ENCODE data around the gene DIO3. TPM values are rescaled to one million over a fixed set of nuclear protein-coding genes. Genes with fewer than 3 reads are reported as not detected.

DIO3 gene
- total RNA-seq, 4 donors from 2014 or later, result 4.3 to 14.2 (median 5.1) TPM

DNA sequence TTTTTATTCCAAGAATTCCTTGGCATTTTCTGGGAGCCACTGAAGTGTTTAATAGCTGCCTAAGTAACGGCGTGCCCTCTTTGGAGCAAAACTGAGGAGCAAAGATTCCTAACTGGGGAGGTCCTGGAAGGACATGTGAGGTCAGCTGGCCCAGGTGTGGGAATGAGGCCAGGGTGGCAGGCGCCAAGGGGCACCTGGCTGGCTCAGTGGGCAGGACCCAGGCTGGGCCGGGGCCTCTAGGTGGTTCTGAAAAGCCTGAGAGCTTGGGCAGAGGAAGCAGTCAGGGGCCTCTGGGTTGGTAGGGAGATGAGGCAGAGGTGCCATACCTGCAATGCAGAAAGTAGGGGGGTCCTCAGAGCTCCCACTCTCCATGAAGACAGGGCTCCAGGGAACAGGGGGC, 27.1 kb upstream of the DIO3 start:
- no peak for DNase-seq (ENCODE audit: low spot score)
- no peak for TF ChIP-seq CTCF (IDR thresholded peaks at IDR 0.05)
- ATAC-seq (ENCODE audit: low FRiP score), result no peak

- no peak for TF ChIP-seq CTCF (IDR thresholded peaks at IDR 0.05)
- ATAC-seq (ENCODE audit: low FRiP score) (no peak), DNase-seq (ENCODE audit: low spot score) (no peak)
Measured at GRCh38 chr14:101535232-101535631, 26.1 kb upstream of the DIO3 start.

DNA sequence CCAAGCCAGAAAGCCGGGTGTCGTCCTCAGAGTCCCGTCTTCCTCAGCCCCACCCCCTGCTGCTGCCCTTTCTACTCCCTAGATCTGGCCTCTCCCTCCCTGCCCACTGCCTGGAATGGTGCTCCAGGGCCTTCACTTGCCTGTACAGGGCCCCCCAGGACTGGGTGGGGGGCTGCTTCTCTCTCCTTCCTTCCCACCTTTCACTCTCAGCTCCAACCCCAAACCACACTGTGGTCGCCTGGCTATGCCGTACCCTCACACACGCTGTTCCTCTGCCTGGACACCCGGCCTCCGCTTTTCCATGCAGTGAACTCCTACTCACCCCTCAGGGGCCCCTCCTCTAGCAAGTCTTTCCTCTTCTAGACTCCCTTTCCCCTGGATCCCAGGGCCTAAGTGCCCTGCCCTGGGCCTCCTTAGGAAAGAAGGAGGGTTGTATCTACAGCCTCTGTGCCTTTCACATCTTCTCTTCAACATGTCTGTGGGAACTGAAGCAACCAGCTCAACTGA, 25.5 kb upstream of the DIO3 start:
- no peak for TF ChIP-seq CTCF (IDR thresholded peaks at IDR 0.05)
- DNase-seq (ENCODE audit: low spot score) (no peak), ATAC-seq (ENCODE audit: low FRiP score) (no peak)

DNA sequence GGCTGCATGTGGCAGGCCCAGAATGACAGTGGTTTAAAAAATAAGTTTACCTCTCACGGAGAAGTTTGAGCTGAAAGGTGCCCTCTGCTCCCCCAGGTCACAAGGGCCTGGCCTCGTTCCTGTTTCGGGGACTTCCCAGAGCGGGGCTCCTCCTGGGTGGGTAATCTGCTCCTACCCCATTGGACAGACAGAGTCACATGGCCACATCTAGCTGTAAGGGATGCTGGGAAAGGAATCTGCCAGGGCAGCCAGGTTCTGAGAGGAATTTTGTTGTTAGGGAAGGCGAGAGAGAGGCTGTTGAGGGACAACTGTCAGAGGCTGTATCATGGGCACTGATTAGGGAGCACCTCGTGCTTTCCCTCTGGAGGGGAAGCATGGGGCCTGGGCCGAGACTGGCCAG, 24.0 kb upstream of the DIO3 start:
- no peak for TF ChIP-seq CTCF (IDR thresholded peaks at IDR 0.05)
- ATAC-seq (ENCODE audit: low FRiP score), result no peak

GRCh38 chr14:101538878-101539277, 22.4 kb upstream of the DIO3 start:
- DNase-seq (ENCODE audit: low spot score) (no peak), ATAC-seq (ENCODE audit: low FRiP score) (no peak)
- no peak for TF ChIP-seq CTCF (IDR thresholded peaks at IDR 0.05)

More for the DNA sequence above, 24.0 kb upstream of the DIO3 start:
- no peak for DNase-seq (ENCODE audit: low spot score)

DNA sequence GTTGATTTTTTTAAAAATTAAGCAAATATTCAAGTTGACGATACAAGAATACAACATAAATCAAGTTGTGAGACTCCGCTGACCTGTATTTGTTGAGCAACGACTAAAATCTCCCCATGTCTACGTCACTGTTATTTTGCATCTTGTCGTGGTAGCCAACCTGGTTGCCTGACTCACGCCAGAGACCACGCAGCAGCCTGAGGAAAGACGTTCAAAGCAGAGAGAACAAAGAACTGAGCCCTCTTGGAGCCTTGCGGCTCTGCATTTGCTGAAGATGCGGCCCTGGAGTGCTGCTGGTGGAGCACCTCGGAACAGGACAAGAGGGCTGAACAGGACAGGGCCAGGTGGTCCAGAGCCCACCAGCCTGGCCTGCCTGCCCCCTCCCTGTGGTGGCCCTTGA, 21.4 kb upstream of the DIO3 start:
- DNase-seq (ENCODE audit: low spot score), result no peak
- no peak for ATAC-seq (ENCODE audit: low FRiP score)
- no peak for TF ChIP-seq CTCF (IDR thresholded peaks at IDR 0.05)
